ENCODE results near the gene ABHD16B. TPM values are rescaled to one million over a fixed set of nuclear protein-coding genes. Genes with fewer than 3 reads are reported as not detected.

ABHD16B gene
- not detected for total RNA-seq

DNA sequence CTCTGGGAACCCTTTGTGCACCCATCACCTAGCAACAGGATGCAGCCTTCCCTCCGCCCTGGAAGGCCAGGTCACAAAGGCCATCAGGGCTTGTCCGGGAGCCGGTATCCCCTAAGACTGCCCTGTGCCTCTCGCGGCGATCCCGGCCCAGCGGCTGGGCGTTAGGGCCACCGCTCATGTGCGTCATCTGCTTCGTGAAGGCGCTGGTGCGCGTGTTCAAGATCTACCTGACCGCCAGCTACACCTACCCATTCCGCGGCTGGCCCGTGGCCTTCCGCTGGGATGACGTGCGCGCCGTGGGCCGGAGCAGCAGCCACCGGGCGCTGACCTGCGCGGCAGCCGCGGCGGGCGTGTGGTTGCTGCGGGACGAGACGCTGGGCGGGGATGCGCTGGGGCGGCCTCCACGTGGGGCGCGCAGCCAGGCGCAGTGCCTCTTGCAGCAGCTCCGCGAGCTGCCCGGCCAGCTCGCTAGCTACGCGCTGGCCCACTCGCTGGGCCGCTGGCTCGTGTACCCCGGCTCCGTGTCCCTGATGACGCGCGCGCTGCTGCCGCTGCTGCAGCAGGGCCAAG, at the start of gene ABHD16B:
Gene ABHD16B, plus strand, starts transcription at position 134 of the 570 bp plus-strand sequence. Its CDS starts 43 bp downstream, at position 177.
- intact Hi-C loops (cut with micrococcal nuclease), result loop anchor here (10.0 kb wide), 1 partner anchor 157 kb away; the partner anchor contains the start of genes ARFRP1 and ZGPAT
- CTCF ChIA-PET, result interaction anchor here (1.4 kb wide), 1 partner anchor 154 kb away, joined by 3 read pairs; the partner anchor contains the start of genes ARFRP1 and ZGPAT
- H3K4me1 Mint-ChIP-seq (ENCODE audit: low read depth), result peaks cover 38% of the 10 kb centered on the region

DNA sequence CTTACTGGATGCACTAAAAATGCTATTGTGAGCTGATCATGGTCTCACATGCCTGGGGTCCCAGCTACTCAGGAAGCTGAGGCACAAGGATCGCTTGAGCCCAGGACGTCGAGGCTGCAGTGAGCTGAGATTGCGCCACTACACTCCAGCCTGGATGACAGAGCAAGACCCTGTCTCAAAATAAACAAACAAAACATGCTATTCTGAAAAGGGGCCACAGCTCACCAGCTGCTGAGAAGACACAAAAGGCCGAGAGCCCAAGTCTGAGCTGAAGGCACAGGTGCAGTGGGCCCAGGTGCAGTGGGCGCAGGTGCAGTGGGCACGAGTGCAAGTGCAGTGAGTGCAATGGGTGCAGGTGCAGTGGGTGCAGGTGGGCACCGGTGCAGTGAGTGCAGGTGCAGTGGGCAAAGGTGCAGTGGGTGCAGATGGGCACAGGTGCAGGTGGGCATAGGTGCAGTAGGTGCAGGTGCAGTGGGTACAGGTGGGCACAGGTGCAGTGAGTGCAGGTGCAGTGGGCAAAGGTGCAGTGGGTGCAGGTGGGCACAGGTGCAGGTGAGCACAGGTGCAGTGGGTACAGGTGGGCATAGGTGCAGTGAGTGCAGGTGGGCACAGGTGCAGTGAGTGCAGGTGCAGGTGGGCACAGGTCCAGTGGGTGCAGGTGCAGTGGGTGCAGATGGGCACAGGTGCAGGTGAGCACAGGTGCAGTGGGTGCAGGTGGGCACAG, 46.2 kb upstream of the ABHD16B start:
- ChIA-PET POLR2A (no interaction called here), CTCF (no interaction called here)
- no peaks in the 10 kb centered on the region for H3K27me3 Mint-ChIP-seq
- no peaks in the 10 kb centered on the region for H3K36me3 Mint-ChIP-seq (ENCODE audit: low read depth)
- intact Hi-C loops (cut with micrococcal nuclease), result no loop called here
- no peak for DNase-seq
- no peaks in the 10 kb centered on the region for H3K9me3 Mint-ChIP-seq
- TF ChIP-seq, protein P1, sequence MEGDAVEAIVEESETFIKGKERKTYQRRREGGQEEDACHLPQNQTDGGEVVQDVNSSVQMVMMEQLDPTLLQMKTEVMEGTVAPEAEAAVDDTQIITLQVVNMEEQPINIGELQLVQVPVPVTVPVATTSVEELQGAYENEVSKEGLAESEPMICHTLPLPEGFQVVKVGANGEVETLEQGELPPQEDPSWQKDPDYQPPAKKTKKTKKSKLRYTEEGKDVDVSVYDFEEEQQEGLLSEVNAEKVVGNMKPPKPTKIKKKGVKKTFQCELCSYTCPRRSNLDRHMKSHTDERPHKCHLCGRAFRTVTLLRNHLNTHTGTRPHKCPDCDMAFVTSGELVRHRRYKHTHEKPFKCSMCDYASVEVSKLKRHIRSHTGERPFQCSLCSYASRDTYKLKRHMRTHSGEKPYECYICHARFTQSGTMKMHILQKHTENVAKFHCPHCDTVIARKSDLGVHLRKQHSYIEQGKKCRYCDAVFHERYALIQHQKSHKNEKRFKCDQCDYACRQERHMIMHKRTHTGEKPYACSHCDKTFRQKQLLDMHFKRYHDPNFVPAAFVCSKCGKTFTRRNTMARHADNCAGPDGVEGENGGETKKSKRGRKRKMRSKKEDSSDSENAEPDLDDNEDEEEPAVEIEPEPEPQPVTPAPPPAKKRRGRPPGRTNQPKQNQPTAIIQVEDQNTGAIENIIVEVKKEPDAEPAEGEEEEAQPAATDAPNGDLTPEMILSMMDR (IDR thresholded peaks at IDR 0.05), result no peak
- H3K4me3 Mint-ChIP-seq, result no peak overlapping the region
- H3K27ac Mint-ChIP-seq, result no peak overlapping the region
- H3K4me1 Mint-ChIP-seq (ENCODE audit: low read depth), result no peaks in the 10 kb centered on the region
- no peak for ATAC-seq

More for the DNA sequence above, at the start of gene ABHD16B:
- H3K36me3 Mint-ChIP-seq (ENCODE audit: low read depth), result peaks cover 19% of the 10 kb centered on the region
- DNase-seq (no peak), ATAC-seq (no peak)
- TF ChIP-seq, protein P1 (IDR thresholded peaks at IDR 0.05), result no peak
- no peaks in the 10 kb centered on the region for H3K9me3 Mint-ChIP-seq
- H3K4me3 Mint-ChIP-seq, result no peak within 1 kb of the TSS
- POLR2A ChIA-PET, result interaction anchor here (0.7 to 1.6 kb wide), 3 partner anchors 9 to 165 kb away, joined by 3 to 5 read pairs (median 3); partner anchors contain the start of gene TNFRSF6B
- no peak within 1 kb of the TSS for H3K27ac Mint-ChIP-seq
- H3K27me3 Mint-ChIP-seq, result no peaks in the 10 kb centered on the region

- Mint-ChIP-seq H3K36me3 (ENCODE audit: low read depth) (no peaks in the 10 kb centered on the region), H3K27me3 (no peaks in the 10 kb centered on the region), H3K4me1 (ENCODE audit: low read depth) (no peaks in the 10 kb centered on the region), H3K9me3 (no peaks in the 10 kb centered on the region), H3K27ac (no peak overlapping the region), H3K4me3 (no peak overlapping the region)
- POLR2A ChIA-PET, result no interaction called here
- DNase-seq (no peak), ATAC-seq (no peak)
- intact Hi-C loops (cut with micrococcal nuclease), result no loop called here
- TF ChIP-seq, protein P1 (IDR thresholded peaks at IDR 0.05), result no peak
- CTCF ChIA-PET, result no interaction called here
Measured at GRCh38 chr20:63815615-63816253, 45.6 kb upstream of the ABHD16B start.

GRCh38 chr20:63819224-63819921, 41.9 kb upstream of the ABHD16B start:
- ATAC-seq (no peak), DNase-seq (no peak)
- intact Hi-C loops (cut with micrococcal nuclease), result no loop called here
- Mint-ChIP-seq H3K9me3 (no peaks in the 10 kb centered on the region), H3K4me1 (ENCODE audit: low read depth) (no peaks in the 10 kb centered on the region), H3K27me3 (no peaks in the 10 kb centered on the region), H3K4me3 (no peak overlapping the region), H3K27ac (no peak overlapping the region), H3K36me3 (ENCODE audit: low read depth) (no peaks in the 10 kb centered on the region)
- ChIA-PET POLR2A (no interaction called here), CTCF (no interaction called here)
- TF ChIP-seq, protein P1 (IDR thresholded peaks at IDR 0.05), result no peak
